ENCODE measurements around the gene LRP1-AS.

LRP1-AS gene

DNA sequence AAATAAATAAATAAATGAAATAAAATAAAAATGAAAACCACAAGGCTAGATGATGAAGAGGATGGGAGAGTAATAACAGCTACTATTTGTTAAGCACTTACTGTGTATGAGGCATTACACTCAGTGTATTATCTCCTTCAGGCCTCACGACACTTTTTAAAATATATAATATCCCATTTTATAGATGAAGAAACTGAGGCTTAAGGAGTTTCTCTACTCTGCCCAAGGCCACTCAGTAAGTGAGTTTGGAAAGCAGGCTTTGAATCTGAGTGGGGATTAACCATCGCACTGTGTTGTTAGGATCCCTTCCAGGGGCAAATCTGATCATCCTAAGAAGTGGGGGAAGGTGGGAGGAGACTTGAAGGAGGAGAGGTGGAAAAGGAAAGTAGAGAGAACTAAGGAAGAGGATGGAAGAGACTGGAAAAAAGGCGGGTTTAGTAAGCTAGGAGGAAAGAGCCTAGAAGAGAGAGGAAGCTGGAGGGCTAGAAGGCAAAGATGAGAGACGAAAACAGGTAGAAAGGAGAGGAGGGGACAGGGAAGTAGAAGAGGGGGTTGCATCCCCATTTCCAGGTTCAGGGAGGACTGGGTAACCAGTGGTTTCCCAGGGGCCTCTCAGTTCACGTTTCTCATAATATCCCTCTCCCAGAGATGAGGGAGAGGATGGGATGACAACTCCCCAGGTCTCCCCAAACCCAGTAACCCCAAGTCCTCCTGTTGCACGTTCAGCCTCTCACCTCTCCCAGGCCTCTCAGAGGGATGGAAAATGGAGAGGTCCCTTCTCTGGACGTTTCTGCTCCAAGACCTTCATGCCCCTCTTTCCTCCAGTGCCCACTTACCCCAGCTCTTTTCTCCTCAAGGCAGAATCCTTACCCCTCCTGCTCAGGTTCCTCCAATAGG lies 38.0 kb downstream of the LRP1-AS start:
- Histone ChIP-seq H2AFZ (ENCODE audit: low read depth, low read length) (peak overlapping the region; percentile 89), H3K79me2 (ENCODE audit: insufficient read depth, low read length) (peaks cover 19% of the 10 kb centered on the region), H3K27me3 (ENCODE audit: insufficient read depth, low read length, poor library complexity) (no peaks in the 10 kb centered on the region), H3K4me3 (ENCODE audit: low read depth in 1 of 2, low read length in 2 of 2) (peak overlapping the region; percentile 57 to 90; a peak in 3 of 4 replicates), H4K20me1 (ENCODE audit: insufficient read depth, low read length) (peaks cover 4% of the 10 kb centered on the region; the same call in 1 of the 2 replicates), H3K9ac (ENCODE audit: low read depth, low read length) (peak overlapping the region; percentile 78; the same call in 1 of the 2 replicates), H3K4me1 (ENCODE audit: insufficient read depth, low read length) (peaks cover 37% of the 10 kb centered on the region), H3K4me2 (ENCODE audit: insufficient read depth, low read length) (peak overlapping the region; percentile 99), H3K9me3 (ENCODE audit: insufficient read depth, low read length, severe bottlenecking) (no peaks in the 10 kb centered on the region), H3K27ac (ENCODE audit: low read length) (peak overlapping the region; percentile 93), H3K36me3 (ENCODE audit: insufficient read depth, low read length) (peaks cover 28% of the 10 kb centered on the region)
- TF ChIP-seq, protein P1, sequence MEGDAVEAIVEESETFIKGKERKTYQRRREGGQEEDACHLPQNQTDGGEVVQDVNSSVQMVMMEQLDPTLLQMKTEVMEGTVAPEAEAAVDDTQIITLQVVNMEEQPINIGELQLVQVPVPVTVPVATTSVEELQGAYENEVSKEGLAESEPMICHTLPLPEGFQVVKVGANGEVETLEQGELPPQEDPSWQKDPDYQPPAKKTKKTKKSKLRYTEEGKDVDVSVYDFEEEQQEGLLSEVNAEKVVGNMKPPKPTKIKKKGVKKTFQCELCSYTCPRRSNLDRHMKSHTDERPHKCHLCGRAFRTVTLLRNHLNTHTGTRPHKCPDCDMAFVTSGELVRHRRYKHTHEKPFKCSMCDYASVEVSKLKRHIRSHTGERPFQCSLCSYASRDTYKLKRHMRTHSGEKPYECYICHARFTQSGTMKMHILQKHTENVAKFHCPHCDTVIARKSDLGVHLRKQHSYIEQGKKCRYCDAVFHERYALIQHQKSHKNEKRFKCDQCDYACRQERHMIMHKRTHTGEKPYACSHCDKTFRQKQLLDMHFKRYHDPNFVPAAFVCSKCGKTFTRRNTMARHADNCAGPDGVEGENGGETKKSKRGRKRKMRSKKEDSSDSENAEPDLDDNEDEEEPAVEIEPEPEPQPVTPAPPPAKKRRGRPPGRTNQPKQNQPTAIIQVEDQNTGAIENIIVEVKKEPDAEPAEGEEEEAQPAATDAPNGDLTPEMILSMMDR (IDR thresholded peaks at IDR 0.05; ENCODE audit: borderline replicate concordance, extremely low read depth, low read length, poor library complexity, severe bottlenecking), result no peak
- no peak for TF ChIP-seq EZH2 (IDR thresholded peaks at IDR 0.05; ENCODE audit: borderline replicate concordance, low read depth, low read length, severe bottlenecking)
- DNase-seq, result no peak
- no peak for ATAC-seq (ENCODE audit: insufficient read depth, low read depth)

DNA sequence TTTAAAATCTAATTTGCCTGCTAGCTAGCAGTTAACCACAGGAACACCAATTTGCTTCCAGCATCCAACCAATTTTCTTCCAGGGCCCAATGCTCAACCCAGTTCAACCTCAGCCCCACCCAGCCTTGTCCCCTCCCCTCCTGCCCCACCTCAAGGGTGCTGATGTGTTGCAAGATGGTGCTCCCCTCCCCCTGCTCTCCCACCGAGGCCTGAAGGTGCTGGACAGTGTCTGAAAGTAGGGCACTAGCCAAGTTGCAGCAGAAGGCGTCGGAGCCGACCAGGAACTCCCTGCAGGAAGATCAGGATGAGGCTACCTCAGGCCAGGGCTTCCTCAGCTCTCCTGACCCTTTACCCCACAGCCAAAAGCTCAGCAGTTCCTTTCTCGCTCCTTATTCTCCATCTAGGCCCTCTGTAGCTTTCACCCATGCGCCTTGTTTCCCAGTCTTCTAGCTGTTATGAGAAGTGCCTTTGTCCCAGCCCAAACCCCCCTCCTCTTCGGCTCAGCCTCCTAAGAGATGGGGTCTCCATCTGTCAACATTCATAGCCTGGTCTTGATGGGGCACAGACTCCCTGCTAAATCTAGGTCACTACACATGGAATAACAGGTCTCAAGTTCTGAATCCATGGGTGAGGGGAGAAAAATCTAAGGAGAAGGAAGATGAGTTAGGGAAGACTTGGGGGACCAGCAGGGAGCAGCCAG lies 39.8 kb downstream of the LRP1-AS start:
- no peak for TF ChIP-seq EZH2 (IDR thresholded peaks at IDR 0.05; ENCODE audit: borderline replicate concordance, low read depth, low read length, severe bottlenecking)
- TF ChIP-seq, protein P1 (IDR thresholded peaks at IDR 0.05; ENCODE audit: borderline replicate concordance, extremely low read depth, low read length, poor library complexity, severe bottlenecking), result no peak
- H3K9ac ChIP-seq (ENCODE audit: low read depth, low read length), result no peak overlapping the region

DNA sequence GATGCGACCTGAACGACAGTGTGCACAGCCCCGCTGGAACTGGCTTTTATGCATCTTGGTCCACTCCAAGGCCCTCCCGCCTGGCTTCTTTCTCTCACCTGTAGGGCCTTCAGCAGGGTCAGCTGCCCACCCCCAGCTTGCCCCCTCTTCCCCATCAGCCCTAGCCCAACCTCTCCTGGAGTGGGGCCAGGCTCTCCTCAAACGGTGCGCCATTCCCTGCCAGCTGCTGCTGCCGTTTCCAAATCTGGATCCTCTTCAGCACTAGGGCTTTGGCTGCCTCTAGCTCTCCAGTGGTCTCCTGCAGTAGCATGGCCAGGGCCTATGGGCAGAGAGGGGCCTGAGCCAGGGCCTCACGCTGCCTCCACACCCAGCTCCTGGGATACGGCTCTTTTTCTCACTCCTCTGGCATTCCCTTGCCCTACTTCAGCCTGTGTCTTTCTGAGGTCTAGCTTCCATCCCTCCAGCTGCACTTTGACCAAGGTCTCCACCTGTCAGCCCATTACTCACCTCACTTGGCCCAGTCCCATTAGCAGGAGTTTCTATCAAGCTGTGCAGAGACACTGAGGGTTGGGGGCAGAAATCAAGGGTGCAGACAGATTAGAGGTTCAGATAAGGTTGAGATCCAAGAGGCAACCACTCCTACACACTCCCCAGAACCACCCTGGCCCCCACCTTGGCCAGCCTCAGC lies 41.3 kb downstream of the LRP1-AS start:
- H3K36me3 ChIP-seq (ENCODE audit: insufficient read depth, low read length), result peaks cover 39% of the 10 kb centered on the region
- no peak overlapping the region for H3K27ac ChIP-seq (ENCODE audit: low read length)

More for the DNA sequence above, 39.8 kb downstream of the LRP1-AS start:
- no peak overlapping the region for H3K4me2 ChIP-seq (ENCODE audit: insufficient read depth, low read length)
- no peaks in the 10 kb centered on the region for H3K27me3 ChIP-seq (ENCODE audit: insufficient read depth, low read length, poor library complexity)
- no peak overlapping the region for H3K4me3 ChIP-seq (ENCODE audit: low read depth in 1 of 2, low read length in 2 of 2)
- H4K20me1 ChIP-seq (ENCODE audit: insufficient read depth, low read length), result peaks cover 4% of the 10 kb centered on the region; the same call in 1 of the 2 replicates
- H3K9me3 ChIP-seq (ENCODE audit: insufficient read depth, low read length, severe bottlenecking), result no peaks in the 10 kb centered on the region
- H3K36me3 ChIP-seq (ENCODE audit: insufficient read depth, low read length), result peaks cover 36% of the 10 kb centered on the region
- DNase-seq (no peak), ATAC-seq (ENCODE audit: insufficient read depth, low read depth) (no peak)
- no peak overlapping the region for H2AFZ ChIP-seq (ENCODE audit: low read depth, low read length)
- peaks cover 32% of the 10 kb centered on the region for H3K4me1 ChIP-seq (ENCODE audit: insufficient read depth, low read length)
- no peak overlapping the region for H3K27ac ChIP-seq (ENCODE audit: low read length)
- H3K79me2 ChIP-seq (ENCODE audit: insufficient read depth, low read length), result peaks cover 19% of the 10 kb centered on the region

More for the DNA sequence above, 41.3 kb downstream of the LRP1-AS start:
- H3K9me3 ChIP-seq (ENCODE audit: insufficient read depth, low read length, severe bottlenecking), result no peaks in the 10 kb centered on the region
- H3K27me3 ChIP-seq (ENCODE audit: insufficient read depth, low read length, poor library complexity), result no peaks in the 10 kb centered on the region
- ATAC-seq (ENCODE audit: insufficient read depth, low read depth) (no peak), DNase-seq (no peak)
- no peak overlapping the region for H2AFZ ChIP-seq (ENCODE audit: low read depth, low read length)
- peaks cover 18% of the 10 kb centered on the region for H3K4me1 ChIP-seq (ENCODE audit: insufficient read depth, low read length)
- H3K79me2 ChIP-seq (ENCODE audit: insufficient read depth, low read length), result peaks cover 19% of the 10 kb centered on the region
- no peak overlapping the region for H3K9ac ChIP-seq (ENCODE audit: low read depth, low read length)
- H3K4me3 ChIP-seq (ENCODE audit: low read depth in 1 of 2, low read length in 2 of 2), result no peak overlapping the region
- peaks cover 4% of the 10 kb centered on the region; the same call in 1 of the 2 replicates for H4K20me1 ChIP-seq (ENCODE audit: insufficient read depth, low read length)
- H3K4me2 ChIP-seq (ENCODE audit: insufficient read depth, low read length), result no peak overlapping the region
- TF ChIP-seq EZH2 (IDR thresholded peaks at IDR 0.05; ENCODE audit: borderline replicate concordance, low read depth, low read length, severe bottlenecking), result no peak
- TF ChIP-seq, protein P1 (IDR thresholded peaks at IDR 0.05; ENCODE audit: borderline replicate concordance, extremely low read depth, low read length, poor library complexity, severe bottlenecking), result no peak

Data from DND-41 (cell line).